Measurements from ENCODE around the gene STMN3. TPM values are rescaled to one million over a fixed set of nuclear protein-coding genes. Genes with fewer than 3 reads are reported as not detected.

The STMN3 gene
- total RNA-seq, 1 experiment from 2014 or later: 65.6 TPM

DNA sequence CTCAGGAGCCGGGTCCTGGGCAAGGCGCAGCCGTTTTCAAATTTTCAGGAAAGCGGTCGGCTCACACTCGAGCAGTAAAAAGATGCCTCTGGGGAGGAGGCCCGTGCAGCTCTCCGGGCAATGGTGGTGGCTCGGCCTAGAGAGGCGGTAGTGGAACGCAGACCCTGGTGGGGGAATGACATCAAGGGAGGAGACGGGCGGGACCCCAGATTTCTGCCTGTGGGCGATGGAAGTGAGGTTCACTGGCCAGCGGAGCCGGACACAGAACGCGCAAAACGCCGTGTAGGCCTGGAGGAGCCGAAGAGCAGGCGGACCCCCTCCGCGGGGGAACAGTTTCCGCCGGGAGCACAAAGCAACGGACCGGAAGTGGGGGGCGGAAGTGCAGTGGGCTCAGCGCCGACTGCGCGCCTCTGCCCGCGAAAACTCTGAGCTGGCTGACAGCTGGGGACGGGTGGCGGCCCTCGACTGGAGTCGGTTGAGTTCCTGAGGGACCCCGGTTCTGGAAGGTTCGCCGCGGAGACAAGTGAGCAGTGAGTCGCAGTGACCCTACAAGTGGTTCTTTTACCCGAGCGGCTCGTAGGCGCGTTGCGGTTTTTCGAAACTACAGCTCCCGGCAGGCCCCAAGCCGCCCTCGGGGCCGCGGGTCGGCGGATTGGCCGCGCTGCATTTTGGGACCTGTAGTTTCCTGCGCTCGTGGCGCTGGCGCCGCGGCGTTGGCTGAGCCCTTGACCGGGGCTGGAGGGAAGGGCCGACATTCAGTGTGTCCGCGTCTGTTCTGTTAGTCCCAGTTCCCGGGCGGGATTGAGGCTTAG is 4.9 kb upstream of the STMN3 start, which contains the start of gene RTEL1 (continued):
- TF ChIP-seq, protein P1, sequence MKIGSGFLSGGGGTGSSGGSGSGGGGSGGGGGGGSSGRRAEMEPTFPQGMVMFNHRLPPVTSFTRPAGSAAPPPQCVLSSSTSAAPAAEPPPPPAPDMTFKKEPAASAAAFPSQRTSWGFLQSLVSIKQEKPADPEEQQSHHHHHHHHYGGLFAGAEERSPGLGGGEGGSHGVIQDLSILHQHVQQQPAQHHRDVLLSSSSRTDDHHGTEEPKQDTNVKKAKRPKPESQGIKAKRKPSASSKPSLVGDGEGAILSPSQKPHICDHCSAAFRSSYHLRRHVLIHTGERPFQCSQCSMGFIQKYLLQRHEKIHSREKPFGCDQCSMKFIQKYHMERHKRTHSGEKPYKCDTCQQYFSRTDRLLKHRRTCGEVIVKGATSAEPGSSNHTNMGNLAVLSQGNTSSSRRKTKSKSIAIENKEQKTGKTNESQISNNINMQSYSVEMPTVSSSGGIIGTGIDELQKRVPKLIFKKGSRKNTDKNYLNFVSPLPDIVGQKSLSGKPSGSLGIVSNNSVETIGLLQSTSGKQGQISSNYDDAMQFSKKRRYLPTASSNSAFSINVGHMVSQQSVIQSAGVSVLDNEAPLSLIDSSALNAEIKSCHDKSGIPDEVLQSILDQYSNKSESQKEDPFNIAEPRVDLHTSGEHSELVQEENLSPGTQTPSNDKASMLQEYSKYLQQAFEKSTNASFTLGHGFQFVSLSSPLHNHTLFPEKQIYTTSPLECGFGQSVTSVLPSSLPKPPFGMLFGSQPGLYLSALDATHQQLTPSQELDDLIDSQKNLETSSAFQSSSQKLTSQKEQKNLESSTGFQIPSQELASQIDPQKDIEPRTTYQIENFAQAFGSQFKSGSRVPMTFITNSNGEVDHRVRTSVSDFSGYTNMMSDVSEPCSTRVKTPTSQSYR (CRISPR knock-in tag; IDR thresholded peaks at IDR 0.05): no peak
- TF ChIP-seq ESRRA (CRISPR knock-in tag; IDR thresholded peaks at IDR 0.05; ENCODE audit: borderline replicate concordance): no peak
- no peak for TF ChIP-seq ATF1 (CRISPR knock-in tag; IDR thresholded peaks at IDR 0.05)
- TF ChIP-seq TCF7 (CRISPR knock-in tag; IDR thresholded peaks at IDR 0.05; ENCODE audit: low read depth): no peak
- no peak for TF ChIP-seq PRRX2 (CRISPR knock-in tag; IDR thresholded peaks at IDR 0.05)
- TF ChIP-seq, protein P2, sequence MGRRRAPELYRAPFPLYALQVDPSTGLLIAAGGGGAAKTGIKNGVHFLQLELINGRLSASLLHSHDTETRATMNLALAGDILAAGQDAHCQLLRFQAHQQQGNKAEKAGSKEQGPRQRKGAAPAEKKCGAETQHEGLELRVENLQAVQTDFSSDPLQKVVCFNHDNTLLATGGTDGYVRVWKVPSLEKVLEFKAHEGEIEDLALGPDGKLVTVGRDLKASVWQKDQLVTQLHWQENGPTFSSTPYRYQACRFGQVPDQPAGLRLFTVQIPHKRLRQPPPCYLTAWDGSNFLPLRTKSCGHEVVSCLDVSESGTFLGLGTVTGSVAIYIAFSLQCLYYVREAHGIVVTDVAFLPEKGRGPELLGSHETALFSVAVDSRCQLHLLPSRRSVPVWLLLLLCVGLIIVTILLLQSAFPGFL (CRISPR knock-in tag; IDR thresholded peaks at IDR 0.05; ENCODE audit: borderline replicate concordance): no peak; the same call in 1 of the 2 replicates
- no peak for TF ChIP-seq TEAD4 (CRISPR knock-in tag; IDR thresholded peaks at IDR 0.05)
- TF ChIP-seq, protein P3, sequence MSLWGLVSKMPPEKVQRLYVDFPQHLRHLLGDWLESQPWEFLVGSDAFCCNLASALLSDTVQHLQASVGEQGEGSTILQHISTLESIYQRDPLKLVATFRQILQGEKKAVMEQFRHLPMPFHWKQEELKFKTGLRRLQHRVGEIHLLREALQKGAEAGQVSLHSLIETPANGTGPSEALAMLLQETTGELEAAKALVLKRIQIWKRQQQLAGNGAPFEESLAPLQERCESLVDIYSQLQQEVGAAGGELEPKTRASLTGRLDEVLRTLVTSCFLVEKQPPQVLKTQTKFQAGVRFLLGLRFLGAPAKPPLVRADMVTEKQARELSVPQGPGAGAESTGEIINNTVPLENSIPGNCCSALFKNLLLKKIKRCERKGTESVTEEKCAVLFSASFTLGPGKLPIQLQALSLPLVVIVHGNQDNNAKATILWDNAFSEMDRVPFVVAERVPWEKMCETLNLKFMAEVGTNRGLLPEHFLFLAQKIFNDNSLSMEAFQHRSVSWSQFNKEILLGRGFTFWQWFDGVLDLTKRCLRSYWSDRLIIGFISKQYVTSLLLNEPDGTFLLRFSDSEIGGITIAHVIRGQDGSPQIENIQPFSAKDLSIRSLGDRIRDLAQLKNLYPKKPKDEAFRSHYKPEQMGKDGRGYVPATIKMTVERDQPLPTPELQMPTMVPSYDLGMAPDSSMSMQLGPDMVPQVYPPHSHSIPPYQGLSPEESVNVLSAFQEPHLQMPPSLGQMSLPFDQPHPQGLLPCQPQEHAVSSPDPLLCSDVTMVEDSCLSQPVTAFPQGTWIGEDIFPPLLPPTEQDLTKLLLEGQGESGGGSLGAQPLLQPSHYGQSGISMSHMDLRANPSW (CRISPR knock-in tag; conservative IDR thresholded peaks at IDR 0.05; ENCODE audit: low read depth): no peak
- no peak for TF ChIP-seq ZNF671 (CRISPR knock-in tag; IDR thresholded peaks at IDR 0.05)
- TF ChIP-seq, protein P4, sequence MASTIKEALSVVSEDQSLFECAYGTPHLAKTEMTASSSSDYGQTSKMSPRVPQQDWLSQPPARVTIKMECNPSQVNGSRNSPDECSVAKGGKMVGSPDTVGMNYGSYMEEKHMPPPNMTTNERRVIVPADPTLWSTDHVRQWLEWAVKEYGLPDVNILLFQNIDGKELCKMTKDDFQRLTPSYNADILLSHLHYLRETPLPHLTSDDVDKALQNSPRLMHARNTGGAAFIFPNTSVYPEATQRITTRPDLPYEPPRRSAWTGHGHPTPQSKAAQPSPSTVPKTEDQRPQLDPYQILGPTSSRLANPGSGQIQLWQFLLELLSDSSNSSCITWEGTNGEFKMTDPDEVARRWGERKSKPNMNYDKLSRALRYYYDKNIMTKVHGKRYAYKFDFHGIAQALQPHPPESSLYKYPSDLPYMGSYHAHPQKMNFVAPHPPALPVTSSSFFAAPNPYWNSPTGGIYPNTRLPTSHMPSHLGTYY (CRISPR knock-in tag; IDR thresholded peaks at IDR 0.05): no peak
- TF ChIP-seq, protein P5, sequence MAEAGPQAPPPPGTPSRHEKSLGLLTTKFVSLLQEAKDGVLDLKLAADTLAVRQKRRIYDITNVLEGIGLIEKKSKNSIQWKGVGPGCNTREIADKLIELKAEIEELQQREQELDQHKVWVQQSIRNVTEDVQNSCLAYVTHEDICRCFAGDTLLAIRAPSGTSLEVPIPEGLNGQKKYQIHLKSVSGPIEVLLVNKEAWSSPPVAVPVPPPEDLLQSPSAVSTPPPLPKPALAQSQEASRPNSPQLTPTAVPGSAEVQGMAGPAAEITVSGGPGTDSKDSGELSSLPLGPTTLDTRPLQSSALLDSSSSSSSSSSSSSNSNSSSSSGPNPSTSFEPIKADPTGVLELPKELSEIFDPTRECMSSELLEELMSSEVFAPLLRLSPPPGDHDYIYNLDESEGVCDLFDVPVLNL (CRISPR knock-in tag; IDR thresholded peaks at IDR 0.05; ENCODE audit: borderline replicate concordance, low read depth): peak; percentile 72; the same call in 1 of the 2 replicates
- no peak for TF ChIP-seq NFE2L1 (CRISPR knock-in tag; IDR thresholded peaks at IDR 0.05)
- TF ChIP-seq, protein P6, sequence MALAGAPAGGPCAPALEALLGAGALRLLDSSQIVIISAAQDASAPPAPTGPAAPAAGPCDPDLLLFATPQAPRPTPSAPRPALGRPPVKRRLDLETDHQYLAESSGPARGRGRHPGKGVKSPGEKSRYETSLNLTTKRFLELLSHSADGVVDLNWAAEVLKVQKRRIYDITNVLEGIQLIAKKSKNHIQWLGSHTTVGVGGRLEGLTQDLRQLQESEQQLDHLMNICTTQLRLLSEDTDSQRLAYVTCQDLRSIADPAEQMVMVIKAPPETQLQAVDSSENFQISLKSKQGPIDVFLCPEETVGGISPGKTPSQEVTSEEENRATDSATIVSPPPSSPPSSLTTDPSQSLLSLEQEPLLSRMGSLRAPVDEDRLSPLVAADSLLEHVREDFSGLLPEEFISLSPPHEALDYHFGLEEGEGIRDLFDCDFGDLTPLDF (CRISPR knock-in tag; IDR thresholded peaks at IDR 0.05): no peak
- TF ChIP-seq CREB1 (CRISPR knock-in tag; IDR thresholded peaks at IDR 0.05): no peak

All from WTC11 (cell line).